Activated CD4-positive, alpha-beta T cell treated with anti-CD3 and anti-CD28 coated beads, Interleukin-2, amount 50 U/mL, for 16 hours (primary cell): Measurements from ENCODE around the gene HSPBP1.
"Not testable (repeated sequence)": the region's sequence is repeated elsewhere in the genome, so short reads cannot be mapped to it uniquely, and the experiment has no call there.

Source experiments
- DNase-seq: peaks from one replicate; pipeline ENCODE4 v3.0.0-alpha.2; 2020

The HSPBP1 gene

DNA sequence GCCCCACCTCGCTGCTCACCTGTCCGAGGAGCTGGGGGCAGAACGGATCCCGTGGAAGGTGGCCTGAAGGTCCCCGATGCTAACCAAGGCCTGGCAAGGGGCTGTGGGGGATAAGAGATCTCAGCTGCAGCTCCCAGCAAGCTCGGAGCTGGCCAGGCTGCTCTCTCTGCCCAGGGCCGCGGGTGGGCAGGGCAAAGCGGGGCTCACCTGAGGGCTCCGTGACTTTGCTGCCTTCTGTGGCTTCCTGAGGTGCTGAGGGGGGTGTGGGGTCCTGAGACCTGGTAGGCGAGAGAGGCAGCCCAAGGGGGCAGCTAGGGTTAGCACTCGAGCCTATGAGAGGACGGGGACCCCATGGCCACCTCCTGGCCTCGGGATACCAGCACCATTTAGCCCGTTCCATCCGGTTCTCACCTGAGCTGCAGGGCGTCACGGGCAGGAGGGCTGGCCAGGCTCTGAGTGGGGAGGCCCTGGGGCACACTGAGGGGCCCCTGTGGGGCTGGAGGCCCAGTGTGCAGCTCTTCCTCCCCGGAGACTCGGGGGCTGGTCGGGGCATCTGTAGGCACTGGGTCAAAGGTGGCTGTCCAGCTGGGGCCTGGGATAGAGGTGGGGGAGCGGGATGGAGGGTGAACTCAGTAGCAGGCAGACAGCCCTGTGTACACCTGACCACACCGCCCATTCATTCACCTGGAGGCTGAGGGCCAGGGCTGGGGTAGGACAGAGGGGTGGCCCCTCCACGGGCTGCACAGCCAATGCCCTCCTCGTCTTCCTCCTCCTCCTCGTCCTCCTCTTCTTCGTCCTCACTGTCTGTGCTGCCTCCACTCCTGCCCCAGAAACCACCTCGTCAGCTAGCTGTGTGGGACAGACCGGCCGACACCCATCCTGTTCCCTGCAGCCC lies 48.3 kb downstream of the HSPBP1 start:
- no peak for DNase-seq

DNA sequence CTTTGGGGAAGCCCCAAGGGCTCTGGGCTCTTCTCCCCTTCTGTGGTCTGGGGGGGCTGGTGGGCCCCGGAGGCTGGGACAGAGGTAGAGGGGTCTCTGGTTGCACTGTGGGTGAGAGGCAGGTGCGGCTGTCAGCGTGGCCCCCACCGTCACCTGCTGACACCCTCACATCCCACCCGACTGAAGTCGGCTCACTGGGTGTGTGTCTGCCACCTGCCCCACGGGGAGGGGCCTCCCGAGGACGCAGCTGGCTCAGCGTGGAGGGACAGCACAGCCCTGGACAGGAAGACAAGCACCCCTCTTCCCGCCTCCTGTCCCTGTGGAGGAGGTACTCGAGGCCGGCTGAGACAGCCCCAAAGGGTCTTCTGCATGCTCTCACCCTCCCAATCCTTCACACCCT lies 49.1 kb downstream of the HSPBP1 start:
- DNase-seq: no peak

GRCh38 chr19:55230329-55230728 lies 49.6 kb downstream of the HSPBP1 start:
- DNase-seq: no peak

GRCh38 chr19:55229789-55230182 lies 50.1 kb downstream of the HSPBP1 start:
- DNase-seq: no peak

- no peak for DNase-seq
These were observed 50.6 kb downstream of the HSPBP1 start for GRCh38 chr19:55229145-55229788.

DNA sequence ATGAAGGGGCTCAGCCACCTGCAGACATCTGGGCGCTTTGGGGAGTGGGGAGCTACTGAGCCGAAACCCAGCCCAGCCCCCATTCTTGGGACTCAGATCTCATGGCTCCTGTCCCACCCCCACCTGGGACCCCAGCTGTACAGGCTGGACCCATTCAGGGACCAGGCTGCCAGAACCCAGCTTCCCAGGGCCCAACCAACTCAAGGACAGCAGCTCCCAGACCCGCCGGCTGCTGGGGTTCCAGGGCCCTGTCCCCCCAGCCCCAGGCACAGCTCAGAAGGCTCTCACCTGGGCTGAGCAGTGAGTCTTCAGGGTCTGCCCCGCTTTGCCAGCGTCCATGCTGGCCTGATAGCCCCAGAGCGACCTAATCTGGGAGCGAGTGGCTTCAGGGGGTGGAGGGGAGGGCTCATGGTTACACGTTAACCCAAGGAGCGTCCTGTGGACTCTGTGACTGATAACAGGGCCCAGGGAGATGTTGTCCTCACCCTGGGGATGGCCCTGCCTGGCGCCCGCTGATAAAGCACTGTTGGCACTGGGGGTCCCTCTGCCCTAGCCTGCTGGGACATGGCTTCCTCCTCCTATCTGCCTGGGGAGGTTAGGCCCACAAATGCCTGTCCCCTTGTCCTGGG lies 51.4 kb downstream of the HSPBP1 start, which contains the start of gene TMEM86B:
TSS of gene TMEM86B (minus strand) at position 361 of the 629 bp plus-strand sequence. CDS start at position 339, 22 bp downstream.
- no peak for DNase-seq

GRCh38 chr19:55228015-55228391 lies 51.9 kb downstream of the HSPBP1 start:
- no peak for DNase-seq

DNA sequence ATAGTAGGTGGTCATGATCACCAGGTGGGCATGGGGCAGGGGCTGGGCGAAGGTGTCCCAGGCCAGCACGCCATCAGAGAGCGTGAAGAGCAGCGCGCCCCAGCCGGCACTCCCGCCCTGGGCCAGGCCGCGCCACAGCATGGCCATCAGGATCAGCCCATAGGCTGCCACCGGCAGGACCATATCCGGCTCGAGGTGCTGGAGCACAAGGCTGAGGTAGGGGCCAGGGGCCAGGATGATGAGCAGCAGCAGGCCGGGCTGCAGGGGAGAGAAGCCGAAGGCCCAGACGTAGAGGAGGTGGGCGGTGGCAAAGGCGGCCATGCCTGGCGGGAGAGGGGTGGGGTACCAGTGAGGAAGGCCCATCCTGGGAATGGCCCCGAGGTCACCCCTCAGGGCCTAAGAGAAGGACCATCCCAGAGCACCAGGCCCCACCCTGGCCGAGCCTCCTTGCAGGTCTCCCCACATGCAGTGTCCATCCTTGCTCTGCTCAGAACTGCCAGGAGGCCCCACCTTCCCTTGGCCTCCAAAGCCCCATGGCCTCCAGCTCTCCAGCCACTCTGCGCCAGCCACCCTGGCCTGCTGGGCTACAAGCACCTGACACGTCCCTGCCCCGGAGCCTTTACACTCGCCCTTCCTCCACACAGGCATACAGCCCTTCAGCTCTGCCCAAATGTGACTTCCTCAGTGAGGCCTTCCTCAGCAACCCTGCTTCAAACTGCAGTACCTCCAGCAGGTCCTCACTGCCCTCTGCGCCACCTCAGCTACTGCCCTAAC lies 52.5 kb downstream of the HSPBP1 start:
- DNase-seq: no peak

DNA sequence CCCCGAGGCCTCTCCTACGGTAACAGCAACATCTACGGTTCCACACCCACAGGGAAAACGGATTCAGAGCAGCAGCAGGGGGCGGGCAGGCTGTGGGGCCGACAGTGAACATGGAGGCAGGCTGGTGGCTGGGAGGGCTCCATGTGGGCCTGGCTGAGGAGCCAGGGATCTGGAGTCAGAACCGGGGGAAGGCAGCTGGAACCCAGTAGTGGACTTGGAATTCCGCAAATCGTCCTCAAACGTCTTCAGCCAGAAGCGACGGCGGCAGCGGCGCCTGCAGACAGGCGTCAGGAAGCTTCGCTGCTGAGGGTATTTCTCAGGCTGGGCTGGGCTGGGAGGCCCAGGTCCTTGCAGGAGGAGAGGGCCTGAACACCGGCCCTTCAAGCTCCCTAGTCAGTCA lies 53.1 kb downstream of the HSPBP1 start:
- no peak for DNase-seq

DNA sequence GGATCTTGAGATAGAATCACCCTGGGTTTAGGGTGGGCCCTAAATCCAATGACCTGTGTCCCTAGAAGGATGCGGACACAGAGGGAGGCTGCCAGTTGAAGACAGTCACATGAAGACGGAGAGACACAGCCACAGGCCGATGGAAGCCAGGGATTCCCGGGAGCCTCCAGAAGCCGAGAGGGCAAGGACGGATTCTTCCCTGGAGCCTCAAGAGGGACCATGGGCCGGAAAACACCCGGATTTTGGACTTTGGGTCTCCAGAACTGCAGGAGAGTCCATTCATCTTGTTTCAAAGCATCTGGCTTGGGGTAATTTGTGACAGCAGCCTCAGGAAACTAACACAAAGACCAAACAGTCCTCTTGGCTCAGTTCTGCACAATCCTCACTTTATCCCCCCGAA lies 53.6 kb downstream of the HSPBP1 start:
- DNase-seq: no peak

GRCh38 chr19:55225415-55225958 lies 54.4 kb downstream of the HSPBP1 start:
- DNase-seq: no peak

- not testable (repeated sequence) for DNase-seq
These were observed 55.1 kb downstream of the HSPBP1 start for GRCh38 chr19:55224679-55225414.

- DNase-seq: no peak
These were observed 55.8 kb downstream of the HSPBP1 start for GRCh38 chr19:55224038-55224665.

- no peak for DNase-seq
These were observed 56.4 kb downstream of the HSPBP1 start for GRCh38 chr19:55223291-55224037.

- DNase-seq: no peak
These were observed 59.4 kb downstream of the HSPBP1 start for GRCh38 chr19:55220525-55220924.

- DNase-seq: peak; percentile 68
These were observed 63.3 kb downstream of the HSPBP1 start for GRCh38 chr19:55216461-55217198.

- DNase-seq: no peak
These were observed 66.4 kb downstream of the HSPBP1 start for GRCh38 chr19:55213547-55213946.

DNA sequence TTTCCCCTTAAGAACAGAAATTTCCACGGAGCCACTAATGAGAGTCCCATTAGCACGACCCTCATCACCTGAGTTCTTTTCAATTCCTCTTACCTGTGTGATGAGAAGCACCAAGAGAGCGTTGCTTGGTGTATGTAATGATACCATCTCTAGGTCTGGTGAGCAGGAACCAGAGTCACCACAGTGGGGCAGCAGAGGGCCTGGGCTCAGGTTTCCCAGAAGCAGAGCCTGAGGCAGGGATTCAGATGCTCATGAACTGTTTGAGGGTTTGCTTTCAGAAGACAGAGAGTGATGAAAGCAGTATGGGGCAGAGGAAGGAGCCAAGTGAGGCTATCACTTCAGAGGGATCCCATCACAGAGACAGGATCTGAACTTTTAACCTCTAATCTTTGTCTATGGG lies 67.5 kb downstream of the HSPBP1 start:
- peak; percentile 52 for DNase-seq
